COLO829 (cell line): Measurements from ENCODE around the gene ALKBH7.
"Not testable (repeated sequence)": the region's sequence is repeated elsewhere in the genome, so short reads cannot be mapped to it uniquely, and the experiment has no call there.

ENCODE experiments used
- DNase-seq: peaks from one replicate; pipeline ENCODE4 v3.0.0; 2012; ENCODE audit warnings: low spot score

The ALKBH7 gene

DNA sequence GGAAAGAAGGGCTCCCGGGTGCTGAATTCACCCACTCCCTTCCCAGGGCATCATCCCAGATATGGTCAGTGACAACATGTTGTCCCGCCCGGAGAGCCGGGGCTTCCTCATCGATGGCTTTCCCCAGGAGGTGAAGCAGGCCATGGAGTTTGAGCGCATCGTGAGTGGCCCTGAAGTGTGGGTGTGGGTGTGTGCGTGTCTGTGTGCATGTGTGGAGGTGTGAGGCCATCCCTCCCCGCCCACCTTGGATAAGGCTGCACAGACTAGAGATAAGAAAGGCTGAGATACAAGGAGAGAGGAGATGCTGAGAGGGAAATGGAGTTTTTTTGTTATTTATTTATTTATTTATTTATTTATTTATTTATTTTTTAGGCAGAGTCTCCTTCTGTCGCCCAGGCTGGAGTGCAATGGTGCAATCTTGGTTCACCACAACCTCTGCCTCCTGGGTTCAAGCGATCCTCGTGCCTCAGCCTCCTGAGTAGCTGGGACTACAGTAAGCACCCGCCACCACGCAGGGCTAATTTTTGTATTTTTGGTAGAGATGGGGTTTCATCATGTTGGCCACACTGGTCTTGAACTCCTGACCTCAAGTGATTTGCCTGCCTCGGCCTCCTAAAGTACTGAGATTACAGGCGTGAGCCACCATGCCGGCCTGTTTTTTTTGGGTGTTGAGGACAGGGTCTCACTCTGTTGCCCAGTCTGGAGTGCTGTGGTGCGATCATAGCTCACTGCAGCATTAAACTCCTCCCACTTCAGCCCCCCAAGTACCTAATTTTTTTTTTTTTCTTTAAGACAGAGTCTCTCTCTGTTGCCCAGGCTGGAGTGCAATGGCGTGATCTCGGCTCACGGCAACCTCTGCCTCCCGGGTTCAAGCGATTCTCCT, 27.7 kb downstream of the ALKBH7 start:
- not testable (repeated sequence) for DNase-seq

GRCh38 chr19:6402058-6402457, 29.5 kb downstream of the ALKBH7 start:
- no peak for DNase-seq

DNA sequence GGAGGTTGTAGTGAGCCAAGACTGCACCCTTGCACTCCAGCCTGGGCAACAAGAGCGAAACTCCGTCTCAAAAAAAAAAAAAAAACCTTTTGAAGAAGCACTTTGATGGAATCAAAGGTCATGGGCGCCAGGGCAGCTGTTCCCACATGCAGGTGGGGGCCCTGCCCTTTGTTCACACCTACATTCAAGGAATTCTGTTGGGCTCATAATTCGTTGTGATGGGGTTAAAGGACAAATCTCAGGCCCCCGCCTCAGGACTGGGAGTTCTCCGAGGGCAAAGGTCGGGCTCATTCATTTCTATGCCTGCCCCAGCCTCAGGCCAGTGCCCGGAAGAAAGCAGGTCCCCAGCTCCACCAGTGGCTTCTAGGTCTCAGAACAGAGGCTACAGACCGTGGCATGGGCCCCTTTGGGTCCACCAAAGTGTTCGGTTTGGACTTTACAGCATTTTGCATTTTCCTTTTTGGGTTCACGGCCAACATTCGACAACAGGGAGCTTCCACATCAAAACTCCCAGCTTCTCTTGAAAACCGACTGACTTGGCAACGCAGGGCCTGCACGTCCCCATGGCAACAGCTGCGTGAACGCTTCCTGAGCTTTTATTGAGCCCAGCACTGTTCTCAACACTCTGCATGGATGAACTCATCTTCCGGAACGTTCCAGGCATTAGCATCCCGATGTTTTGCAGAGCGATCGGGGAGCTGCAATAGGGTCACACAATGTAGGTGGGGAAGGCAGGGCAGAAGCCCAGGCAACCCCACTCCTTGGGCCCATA, 30.4 kb downstream of the ALKBH7 start:
- DNase-seq, result no peak

- no peak for DNase-seq
Measured at GRCh38 chr19:6406401-6406800, 33.8 kb downstream of the ALKBH7 start.

DNA sequence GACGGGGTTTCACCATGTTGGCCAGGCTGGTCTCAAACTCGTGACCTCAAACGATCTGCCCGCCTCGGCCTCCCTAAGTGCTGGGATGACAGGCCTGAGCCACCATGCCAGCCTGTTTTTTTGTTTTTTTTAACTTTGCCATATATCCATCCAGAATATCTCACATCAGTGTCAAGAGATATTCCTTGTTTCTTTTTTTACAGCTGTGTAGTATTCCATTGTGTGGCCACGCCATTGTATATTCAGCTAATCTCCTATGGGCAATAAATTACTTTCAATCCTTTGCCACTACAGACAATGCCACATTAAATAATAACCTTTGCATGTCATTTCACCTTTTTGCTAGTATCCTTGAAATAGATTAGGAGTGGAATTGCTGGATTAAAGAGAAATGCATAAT, 36.8 kb downstream of the ALKBH7 start:
- no peak for DNase-seq

- no peak for DNase-seq
Measured at GRCh38 chr19:6412061-6412446, 39.5 kb downstream of the ALKBH7 start.

DNA sequence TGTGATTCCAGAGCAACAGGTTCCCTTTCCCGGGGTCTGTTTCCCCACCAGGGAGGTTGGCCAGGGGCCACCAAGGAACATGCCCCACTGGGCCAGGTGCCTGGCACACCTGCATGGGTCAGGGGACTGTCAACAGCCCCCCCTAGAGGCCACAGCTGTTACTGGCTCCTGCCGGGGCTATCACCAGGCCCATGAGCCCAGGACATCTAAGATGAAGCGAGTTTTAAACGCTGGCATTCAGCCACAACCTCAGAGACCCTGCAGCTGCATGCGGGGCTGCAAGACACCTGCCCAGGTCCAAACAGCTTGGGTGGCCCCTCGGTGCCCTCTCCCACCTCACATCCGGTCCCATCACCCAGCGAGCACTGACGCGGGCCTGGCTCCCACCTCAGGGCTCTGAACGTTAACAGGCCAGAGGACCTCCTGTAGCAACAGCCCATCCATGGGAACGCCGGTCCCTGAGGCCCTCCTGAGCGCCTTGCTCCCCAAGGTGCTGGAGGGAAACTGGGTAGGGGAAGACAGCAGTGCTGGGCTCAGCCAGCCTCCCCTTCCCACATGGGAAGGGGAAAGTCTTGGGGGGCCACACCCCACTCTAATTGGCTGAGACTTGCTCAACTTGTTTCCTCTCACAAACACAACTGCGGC, 40.0 kb downstream of the ALKBH7 start:
- no peak for DNase-seq

DNA sequence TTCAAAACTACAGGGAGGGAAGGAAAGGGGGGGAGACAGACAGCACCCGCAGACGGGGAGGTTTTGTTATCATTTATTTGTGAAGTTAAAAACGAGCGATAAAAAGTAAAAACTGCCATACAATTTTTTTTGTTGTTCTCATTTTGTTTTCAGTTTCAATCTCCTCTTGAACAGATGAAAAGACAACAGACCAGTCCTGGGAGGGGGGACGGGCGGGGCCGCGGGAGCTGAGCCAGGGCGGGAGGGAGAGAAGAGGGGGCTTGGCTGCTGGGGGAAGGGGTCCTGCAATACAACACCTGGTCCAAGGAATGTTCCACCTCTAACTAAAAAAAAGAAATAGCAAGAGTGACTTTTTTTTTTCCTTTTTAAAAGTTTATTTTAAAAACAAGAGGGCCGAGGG, 40.7 kb downstream of the ALKBH7 start:
- no peak for DNase-seq

DNA sequence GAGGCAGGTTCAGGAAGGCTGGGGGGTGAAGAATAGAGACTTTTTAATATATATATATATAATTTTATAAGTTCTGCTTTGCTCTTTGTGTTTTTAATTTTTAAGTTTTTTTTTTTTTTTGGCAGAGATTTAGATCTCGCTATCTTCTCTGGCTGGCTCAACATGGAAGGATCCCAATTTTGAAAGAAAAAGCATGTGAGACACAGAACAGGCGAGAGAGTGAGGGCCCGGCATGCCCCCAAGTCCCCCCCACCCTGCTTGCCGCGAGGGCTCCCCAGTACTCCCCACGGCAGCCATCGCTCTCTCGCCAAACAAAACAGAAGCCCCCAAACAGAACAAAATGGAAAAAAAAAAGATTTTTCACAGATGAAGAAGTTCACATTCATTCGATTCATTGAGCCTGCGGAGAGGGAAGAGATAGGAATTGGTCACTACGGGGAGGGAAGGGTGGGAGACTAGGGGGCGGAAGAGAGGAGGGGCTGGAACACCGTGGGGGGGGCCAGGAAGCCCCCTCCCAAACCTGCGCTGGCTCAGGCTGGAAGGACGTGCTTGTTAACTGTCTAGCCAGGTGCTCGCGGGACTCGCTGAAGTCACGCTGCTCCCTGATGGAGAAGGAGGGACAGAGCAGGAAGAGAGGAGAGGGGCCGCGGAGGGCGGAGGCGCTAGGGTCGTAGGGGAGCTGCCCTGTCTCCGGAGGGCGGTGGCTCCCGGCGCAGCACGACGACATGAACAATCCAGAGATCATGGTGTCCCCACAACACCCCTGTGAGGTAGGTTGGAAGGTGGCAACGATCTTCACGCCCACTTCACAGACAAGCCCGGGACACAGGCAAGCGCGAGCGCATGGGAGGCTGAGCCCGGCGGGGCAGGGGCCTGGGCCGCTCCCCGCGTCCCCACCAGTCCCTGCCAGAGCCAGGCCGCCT, 41.4 kb downstream of the ALKBH7 start:
- no peak for DNase-seq

- DNase-seq, result no peak
Measured at GRCh38 chr19:6414793-6415590, 42.4 kb downstream of the ALKBH7 start.

DNA sequence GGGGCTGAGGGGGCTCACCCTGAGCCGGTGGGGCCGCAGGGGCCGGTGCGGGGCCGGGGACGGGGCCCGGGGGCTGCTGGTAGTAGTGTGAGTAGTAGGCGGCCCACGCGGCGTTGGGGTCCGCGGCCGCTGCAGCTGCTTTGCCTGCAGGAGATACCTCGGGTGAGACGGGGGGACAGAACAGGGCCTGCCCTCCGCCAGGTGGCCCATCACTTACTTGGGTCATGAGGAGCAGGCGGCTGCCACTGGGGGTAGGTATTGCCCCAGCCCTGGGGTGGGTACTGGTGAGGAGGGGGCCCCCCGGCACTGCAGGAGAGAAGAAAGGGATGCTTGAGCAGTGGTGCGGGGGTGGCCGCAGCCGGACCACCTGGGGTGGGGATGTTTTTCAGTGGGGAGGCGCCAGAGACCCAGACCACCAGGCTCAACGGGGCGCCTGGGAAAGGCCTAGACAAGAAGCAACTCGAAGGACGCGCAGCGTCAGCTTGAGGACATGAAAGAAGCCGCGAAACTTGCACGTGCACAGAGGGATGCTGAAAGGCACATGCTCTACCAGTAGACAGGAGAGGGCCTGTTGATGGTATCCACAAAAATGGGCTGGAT, 43.1 kb downstream of the ALKBH7 start:
- no peak for DNase-seq

GRCh38 chr19:6416658-6417405, 44.2 kb downstream of the ALKBH7 start:
- no peak for DNase-seq

GRCh38 chr19:6417713-6418561, 45.3 kb downstream of the ALKBH7 start:
- DNase-seq, result no peak

- no peak for DNase-seq
Measured at GRCh38 chr19:6418562-6418932, 46.0 kb downstream of the ALKBH7 start.

- no peak for DNase-seq
Measured at GRCh38 chr19:6421075-6422014, 48.8 kb downstream of the ALKBH7 start.

DNA sequence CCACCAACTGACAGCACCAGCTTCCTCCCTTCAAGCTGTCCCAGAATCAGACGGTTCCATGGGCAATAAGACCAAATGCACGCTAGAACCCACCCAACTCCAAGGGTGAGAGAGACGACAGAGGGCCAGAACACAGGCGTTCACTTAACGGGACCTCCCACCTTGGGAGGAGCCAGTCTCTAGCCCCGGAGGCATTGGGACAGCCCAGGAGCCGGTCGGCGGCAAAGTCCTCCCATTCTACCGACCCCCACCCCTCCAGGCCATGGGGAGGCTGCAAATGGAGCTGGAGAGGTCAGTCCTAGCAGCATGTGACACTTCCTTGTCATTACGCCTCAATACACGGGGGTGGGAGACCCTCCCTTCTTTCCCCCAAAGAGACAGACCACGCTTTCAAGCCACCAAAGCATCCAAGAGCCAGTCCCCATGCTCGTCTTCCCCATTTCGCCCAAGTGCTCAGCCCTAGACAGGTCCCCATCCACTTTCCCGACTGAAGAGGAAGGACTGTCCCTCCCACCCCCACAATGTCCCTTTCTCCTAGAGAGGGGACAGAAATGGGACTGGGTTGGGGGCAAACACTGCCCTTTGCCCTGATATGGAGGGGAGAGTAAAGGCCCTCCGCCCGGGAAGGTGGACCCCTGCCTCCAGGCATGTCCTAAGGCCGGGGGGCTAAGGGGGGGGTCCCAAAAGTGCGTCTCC, 51.1 kb downstream of the ALKBH7 start:
- DNase-seq, result peak; percentile 63
